Measurements from ENCODE around the gene LHX8. TPM values are rescaled to one million over a fixed set of nuclear protein-coding genes. Genes with fewer than 3 reads are reported as not detected.

Gene LHX8
- total RNA-seq, 1 experiment from 2014 or later, result not detected

- intact Hi-C loops (cut with micrococcal nuclease; ENCODE audit: unreplicated experiment), result no loop called here
- BruUV-seq (replicated peaks), result no TSS peak
- DNase-seq (ENCODE audit: low read depth, low spot score) (no peak), ATAC-seq (no peak)
- Histone ChIP-seq H3K4me3 (ENCODE audit: low read depth in 2 of 2, low read length in 2 of 2) (no peak overlapping the region), H3K4me1 (ENCODE audit: control insufficient read depth, insufficient read depth, low read length) (no peaks in the 10 kb centered on the region), H3K9me3 (ENCODE audit: control insufficient read depth, insufficient read depth, low read depth, low read length) (no peaks in the 10 kb centered on the region), H3K36me3 (ENCODE audit: control insufficient read depth, insufficient read depth, low read length) (no peaks in the 10 kb centered on the region), H3K27ac (ENCODE audit: low read length) (no peak overlapping the region), H3K27me3 (ENCODE audit: control insufficient read depth, insufficient read depth, low read length) (no peaks in the 10 kb centered on the region)
- CTCF ChIA-PET, result no interaction called here
- in situ Hi-C loops (cut with HindIII; ENCODE audit: low pct_unique_long_range_greater_than_20kb, low sequenced_read_pairs), result no loop called here
- POLR2A ChIA-PET, result no interaction called here
- TF ChIP-seq SIN3A (IDR thresholded peaks at IDR 0.05; ENCODE audit: borderline replicate concordance, insufficient read depth, low read depth, low read length), result no peak
- TF ChIP-seq REST (IDR thresholded peaks at IDR 0.05; ENCODE audit: insufficient read depth in 1 of 2, low read depth in 2 of 2, low read length in 1 of 2), result no peak
- TF ChIP-seq CTCF (IDR thresholded peaks at IDR 0.05), result no peak
- no peak for TF ChIP-seq TCF7L2 (IDR thresholded peaks at IDR 0.05; ENCODE audit: low read depth, low read length)
- TF ChIP-seq POLR2AphosphoS5 (IDR thresholded peaks at IDR 0.05; ENCODE audit: low read depth, low read length), result no peak
Measured at GRCh38 chr1:75135573-75136194, 1.5 kb downstream of the LHX8 start.

GRCh38 chr1:75136195-75136815 lies 2.1 kb downstream of the LHX8 start:
- POLR2A ChIA-PET, result no interaction called here
- CTCF ChIA-PET, result no interaction called here

More at GRCh38 chr1:75136195-75136815, 2.1 kb downstream of the LHX8 start:
- intact Hi-C loops (cut with micrococcal nuclease; ENCODE audit: unreplicated experiment) (no loop called here), in situ Hi-C loops (cut with HindIII; ENCODE audit: low pct_unique_long_range_greater_than_20kb, low sequenced_read_pairs) (no loop called here)
- Histone ChIP-seq H3K27ac (ENCODE audit: low read length) (no peak overlapping the region), H3K9me3 (ENCODE audit: control insufficient read depth, insufficient read depth, low read depth, low read length) (no peaks in the 10 kb centered on the region), H3K4me3 (ENCODE audit: low read depth in 2 of 2, low read length in 2 of 2) (no peak overlapping the region), H3K4me1 (ENCODE audit: control insufficient read depth, insufficient read depth, low read length) (no peaks in the 10 kb centered on the region), H3K36me3 (ENCODE audit: control insufficient read depth, insufficient read depth, low read length) (no peaks in the 10 kb centered on the region), H3K27me3 (ENCODE audit: control insufficient read depth, insufficient read depth, low read length) (no peaks in the 10 kb centered on the region)
- no TSS peak for BruUV-seq (replicated peaks)
- no peak for TF ChIP-seq POLR2AphosphoS5 (IDR thresholded peaks at IDR 0.05; ENCODE audit: low read depth, low read length)
- no peak for TF ChIP-seq SIN3A (IDR thresholded peaks at IDR 0.05; ENCODE audit: borderline replicate concordance, insufficient read depth, low read depth, low read length)
- no peak for TF ChIP-seq REST (IDR thresholded peaks at IDR 0.05; ENCODE audit: insufficient read depth in 1 of 2, low read depth in 2 of 2, low read length in 1 of 2)
- no peak for TF ChIP-seq TCF7L2 (IDR thresholded peaks at IDR 0.05; ENCODE audit: low read depth, low read length)
- no peak for TF ChIP-seq CTCF (IDR thresholded peaks at IDR 0.05)
- no peak for ATAC-seq
- no peak for DNase-seq (ENCODE audit: low read depth, low spot score)
